NT2/D1 (cell line): ENCODE measurements around the gene GALNT7.

Experiments
- DNase-seq: peaks from one replicate; pipeline ENCODE4 v3.0.0-alpha.2; 2011; ENCODE audit warnings: low read depth, low spot score
- H3K27me3 ChIP-seq: 2 replicates; pipeline ENCODE4 v1.6.0; 2011; ENCODE audit warnings: mild to moderate bottlenecking; ENCODE audit not compliant: insufficient read length, insufficient read depth
- H3K36me3 ChIP-seq: 2 replicates; pipeline ENCODE4 v1.6.1; 2011; ENCODE audit warnings: mild to moderate bottlenecking, low read length, mixed read lengths; ENCODE audit not compliant: insufficient read depth, insufficient read length
- H3K4me1 ChIP-seq: 2 replicates; pipeline ENCODE4 v1.5.1; 2011; ENCODE audit not compliant: insufficient read depth, insufficient read length
- H3K4me3 ChIP-seq: 2 replicates; pipeline ENCODE4 v1.5.1; 2011; ENCODE audit warnings: low read depth; ENCODE audit not compliant: insufficient read length
- H3K9ac ChIP-seq: 2 replicates; pipeline ENCODE4 v1.6.0; 2011; ENCODE audit warnings: low read depth; ENCODE audit not compliant: insufficient read length
- H3K9me3 ChIP-seq: 2 replicates; pipeline ENCODE4 v1.5.1; 2011; ENCODE audit warnings: mild to moderate bottlenecking, low read length; ENCODE audit not compliant: insufficient read depth
- SUZ12 ChIP-seq: IDR thresholded peaks from 2 replicates; pipeline ENCODE4 v1.6.1; 2011; ENCODE audit not compliant: insufficient read length, insufficient read depth; ENCODE audit errors: extremely low read depth
- YY1 ChIP-seq: IDR thresholded peaks from 2 replicates; pipeline ENCODE4 v1.6.1; 2011; ENCODE audit not compliant: insufficient read length, insufficient read depth
- ZNF274 ChIP-seq: IDR thresholded peaks from 2 replicates; pipeline ENCODE4 v1.6.1; 2011; ENCODE audit warnings: mild to moderate bottlenecking, low read depth, low read length

Gene GALNT7

DNA sequence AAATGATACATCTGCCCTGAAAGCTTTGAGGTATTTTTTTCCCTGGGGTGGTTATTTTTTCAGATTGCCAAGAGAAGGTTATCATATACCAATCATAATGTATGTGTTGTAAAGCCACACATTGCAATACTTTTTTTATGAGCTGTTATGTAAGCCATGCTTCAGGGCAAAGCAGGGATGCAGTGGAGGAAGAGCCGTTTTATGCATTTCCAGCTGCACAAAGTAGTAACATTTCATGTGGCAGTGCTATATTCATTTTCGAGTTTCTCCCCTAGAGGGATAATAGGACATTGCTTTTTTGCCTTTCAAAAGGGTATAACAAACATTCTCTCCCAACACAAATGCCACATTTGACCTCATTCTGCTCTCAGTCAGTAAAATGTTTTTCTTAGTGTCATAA is 68.5 kb downstream of the GALNT7 start:
- DNase-seq = no peak
- H3K4me3 ChIP-seq = no peak overlapping the region
- no peaks in the 10 kb centered on the region for H3K27me3 ChIP-seq
- H3K36me3 ChIP-seq = peaks cover 3% of the 10 kb centered on the region
- no peaks in the 10 kb centered on the region for H3K4me1 ChIP-seq
- H3K9me3 ChIP-seq = no peaks in the 10 kb centered on the region
- no peak overlapping the region for H3K9ac ChIP-seq
- no peak for TF ChIP-seq ZNF274
- TF ChIP-seq SUZ12 = no peak
- TF ChIP-seq YY1 = no peak

GRCh38 chr4:173237762-173238161 is 69.2 kb downstream of the GALNT7 start:
- no peak overlapping the region for H3K9ac ChIP-seq
- no peak overlapping the region for H3K4me3 ChIP-seq
- DNase-seq = no peak
- H3K9me3 ChIP-seq = no peaks in the 10 kb centered on the region
- no peak for TF ChIP-seq ZNF274
- TF ChIP-seq YY1 = no peak
- TF ChIP-seq SUZ12 = no peak
- no peaks in the 10 kb centered on the region for H3K4me1 ChIP-seq
- peaks cover 1% of the 10 kb centered on the region for H3K36me3 ChIP-seq
- no peaks in the 10 kb centered on the region for H3K27me3 ChIP-seq

GRCh38 chr4:173240696-173241095 is 72.1 kb downstream of the GALNT7 start:
- H3K27me3 ChIP-seq = no peaks in the 10 kb centered on the region
- no peak overlapping the region for H3K9ac ChIP-seq
- no peak for DNase-seq
- peaks cover 2% of the 10 kb centered on the region for H3K4me1 ChIP-seq
- TF ChIP-seq SUZ12 (no peak), YY1 (no peak), ZNF274 (no peak)
- H3K9me3 ChIP-seq = no peaks in the 10 kb centered on the region
- no peaks in the 10 kb centered on the region for H3K36me3 ChIP-seq
- H3K4me3 ChIP-seq = no peak overlapping the region

DNA sequence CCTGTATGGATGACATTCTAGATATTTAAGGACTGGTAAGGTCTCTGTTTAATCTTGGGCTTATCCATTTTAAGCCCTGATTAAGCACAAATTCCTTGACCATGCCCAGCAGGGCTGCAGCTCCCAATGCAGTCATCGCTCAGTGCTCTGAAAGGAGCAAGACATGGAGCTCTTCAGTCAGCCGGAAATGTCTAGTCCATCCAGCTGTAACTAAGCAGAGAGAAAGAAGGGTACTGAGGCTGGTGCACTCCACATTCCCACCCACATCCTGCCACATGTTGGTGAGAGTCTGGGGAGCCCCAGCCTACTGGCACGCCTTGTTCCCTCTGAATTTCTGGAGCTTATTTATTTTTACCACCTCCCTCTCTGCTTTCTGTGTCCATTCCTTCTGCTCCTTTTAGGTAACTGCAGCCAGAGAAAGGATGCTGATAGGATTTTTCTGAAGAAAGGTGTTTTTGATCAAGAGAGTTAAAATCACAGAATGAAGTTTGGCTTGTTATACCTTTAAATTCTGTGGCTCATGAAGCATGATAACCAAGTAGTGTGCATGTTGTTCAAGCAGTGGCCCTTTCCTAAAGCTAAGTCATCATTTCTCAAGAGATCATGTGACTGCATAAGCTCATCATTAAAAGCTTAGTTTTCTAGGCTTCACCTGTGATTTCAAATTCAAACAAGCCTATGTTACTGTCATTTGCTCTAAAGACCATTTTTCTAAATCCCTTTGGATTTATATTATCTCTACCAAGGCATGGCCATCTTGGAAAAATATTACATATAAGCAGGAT is 74.0 kb downstream of the GALNT7 start:
- DNase-seq = no peak
- Histone ChIP-seq H3K27me3 (no peaks in the 10 kb centered on the region), H3K36me3 (no peaks in the 10 kb centered on the region), H3K4me3 (no peak overlapping the region), H3K9me3 (no peaks in the 10 kb centered on the region), H3K4me1 (peaks cover 2% of the 10 kb centered on the region), H3K9ac (no peak overlapping the region)
- TF ChIP-seq ZNF274 (no peak), SUZ12 (no peak), YY1 (no peak)

DNA sequence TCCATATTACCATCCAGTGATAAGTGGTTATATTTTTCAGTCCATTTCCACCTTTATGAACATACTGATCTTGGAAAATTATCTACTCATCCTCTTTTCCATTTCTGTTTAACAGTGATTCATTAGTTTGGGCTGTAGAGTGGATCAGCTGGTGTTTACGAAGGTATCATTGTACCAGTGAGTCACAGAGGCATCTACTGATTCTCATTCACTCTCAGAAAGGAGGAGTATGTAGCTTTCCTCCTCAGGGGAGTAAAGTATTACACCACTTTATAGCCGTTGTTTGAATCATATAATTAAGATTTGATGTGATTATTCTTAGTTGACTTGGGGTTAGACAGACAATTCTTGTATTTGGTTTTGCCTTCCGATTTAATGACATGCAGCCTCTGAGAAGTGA is 74.7 kb downstream of the GALNT7 start:
- no peak for DNase-seq
- Histone ChIP-seq H3K4me3 (no peak overlapping the region), H3K4me1 (peaks cover 2% of the 10 kb centered on the region), H3K27me3 (no peaks in the 10 kb centered on the region), H3K9me3 (no peaks in the 10 kb centered on the region), H3K36me3 (peaks cover 4% of the 10 kb centered on the region), H3K9ac (no peak overlapping the region)
- TF ChIP-seq ZNF274 (no peak), SUZ12 (no peak), YY1 (no peak)

GRCh38 chr4:173243917-173244658 is 75.5 kb downstream of the GALNT7 start:
- DNase-seq = no peak
- Histone ChIP-seq H3K4me1 (peaks cover 2% of the 10 kb centered on the region), H3K36me3 (peaks cover 6% of the 10 kb centered on the region), H3K9ac (no peak overlapping the region), H3K9me3 (no peaks in the 10 kb centered on the region), H3K27me3 (no peaks in the 10 kb centered on the region), H3K4me3 (no peak overlapping the region)
- no peak for TF ChIP-seq YY1
- TF ChIP-seq SUZ12 = no peak
- no peak for TF ChIP-seq ZNF274

GRCh38 chr4:173245952-173246351 is 77.3 kb downstream of the GALNT7 start:
- DNase-seq = no peak
- H3K36me3 ChIP-seq = peaks cover 6% of the 10 kb centered on the region
- no peaks in the 10 kb centered on the region for H3K27me3 ChIP-seq
- peaks cover 2% of the 10 kb centered on the region for H3K4me1 ChIP-seq
- H3K4me3 ChIP-seq = no peak overlapping the region
- no peak for TF ChIP-seq YY1
- no peak for TF ChIP-seq ZNF274
- no peak for TF ChIP-seq SUZ12
- H3K9ac ChIP-seq = no peak overlapping the region
- H3K9me3 ChIP-seq = no peaks in the 10 kb centered on the region
